BE2C (cell line): ENCODE data around the gene SLC8A1.
A peak's percentile ranks its signal among the peaks of the same experiment; 100 is the strongest.

Experiments
- DNase-seq: peaks from one replicate; pipeline ENCODE4 v3.0.0-alpha.2; 2020
- H3K27me3 ChIP-seq: fragments of 250-450 bp; sonication (Bioruptor Pico); 2 replicates; pipeline ENCODE4 v1.5.1; 2020; ENCODE audit warnings: mild to moderate bottlenecking
- H3K36me3 ChIP-seq: fragments of 250-450 bp; sonication (Bioruptor Pico); 2 replicates; pipeline ENCODE4 v1.5.1; 2020; ENCODE audit warnings: mild to moderate bottlenecking
- H3K4me1 ChIP-seq: fragments of 250-450 bp; sonication (Bioruptor Pico); 2 replicates; pipeline ENCODE4 v1.5.1; 2020
- H3K4me3 ChIP-seq: 2 replicates; pipeline ENCODE4 v1.5.1; 2011; ENCODE audit warnings: low read depth, low read length
- H3K9me3 ChIP-seq: fragments of 250-450 bp; sonication (Bioruptor Pico); 2 replicates; pipeline ENCODE4 v1.5.1; 2020
- TF ChIP-seq, protein P1 (sequence below): IDR thresholded peaks from 2 replicates; pipeline ENCODE4 v1.5.1; 2012; ENCODE audit warnings: mild to moderate bottlenecking, low read depth, low read length

SLC8A1 gene

DNA sequence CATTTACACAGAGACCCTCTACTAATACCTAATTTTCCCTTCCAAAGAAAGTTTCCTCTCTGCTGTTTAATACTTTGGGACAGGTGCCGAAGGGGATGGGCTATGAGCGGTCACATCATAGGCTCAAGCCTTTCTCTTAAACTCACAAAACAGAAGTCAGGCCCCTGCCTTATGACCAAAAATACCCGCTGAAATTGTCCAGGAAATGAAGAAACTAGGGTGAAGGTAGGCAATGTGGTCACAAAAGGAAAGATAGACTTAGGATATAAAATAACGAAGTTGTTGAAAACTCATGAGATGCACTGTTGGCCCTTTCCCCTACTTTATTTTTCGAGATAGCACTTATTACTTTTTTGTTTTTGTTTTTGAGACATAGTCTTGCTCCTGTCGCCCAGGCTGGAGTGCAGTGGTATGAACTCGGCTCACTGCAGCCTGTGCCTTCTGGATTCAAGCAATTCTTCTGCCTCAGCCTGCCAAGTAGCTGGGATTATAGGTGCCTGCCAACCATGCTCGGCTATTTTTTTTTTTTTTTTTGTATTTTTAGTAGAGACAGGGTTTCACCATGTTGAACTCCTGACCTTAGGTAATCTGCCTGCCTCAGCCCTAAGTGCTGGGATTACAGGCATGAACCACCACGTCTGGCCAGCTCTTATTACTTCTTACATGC, 16.3 kb downstream of the SLC8A1 start:
- Histone ChIP-seq H3K9me3 (no peaks in the 10 kb centered on the region), H3K36me3 (no peaks in the 10 kb centered on the region), H3K4me3 (no peak overlapping the region), H3K27me3 (no peaks in the 10 kb centered on the region), H3K4me1 (peaks cover 38% of the 10 kb centered on the region)
- TF ChIP-seq, protein P1, sequence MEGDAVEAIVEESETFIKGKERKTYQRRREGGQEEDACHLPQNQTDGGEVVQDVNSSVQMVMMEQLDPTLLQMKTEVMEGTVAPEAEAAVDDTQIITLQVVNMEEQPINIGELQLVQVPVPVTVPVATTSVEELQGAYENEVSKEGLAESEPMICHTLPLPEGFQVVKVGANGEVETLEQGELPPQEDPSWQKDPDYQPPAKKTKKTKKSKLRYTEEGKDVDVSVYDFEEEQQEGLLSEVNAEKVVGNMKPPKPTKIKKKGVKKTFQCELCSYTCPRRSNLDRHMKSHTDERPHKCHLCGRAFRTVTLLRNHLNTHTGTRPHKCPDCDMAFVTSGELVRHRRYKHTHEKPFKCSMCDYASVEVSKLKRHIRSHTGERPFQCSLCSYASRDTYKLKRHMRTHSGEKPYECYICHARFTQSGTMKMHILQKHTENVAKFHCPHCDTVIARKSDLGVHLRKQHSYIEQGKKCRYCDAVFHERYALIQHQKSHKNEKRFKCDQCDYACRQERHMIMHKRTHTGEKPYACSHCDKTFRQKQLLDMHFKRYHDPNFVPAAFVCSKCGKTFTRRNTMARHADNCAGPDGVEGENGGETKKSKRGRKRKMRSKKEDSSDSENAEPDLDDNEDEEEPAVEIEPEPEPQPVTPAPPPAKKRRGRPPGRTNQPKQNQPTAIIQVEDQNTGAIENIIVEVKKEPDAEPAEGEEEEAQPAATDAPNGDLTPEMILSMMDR, result no peak
- no peak for DNase-seq

DNA sequence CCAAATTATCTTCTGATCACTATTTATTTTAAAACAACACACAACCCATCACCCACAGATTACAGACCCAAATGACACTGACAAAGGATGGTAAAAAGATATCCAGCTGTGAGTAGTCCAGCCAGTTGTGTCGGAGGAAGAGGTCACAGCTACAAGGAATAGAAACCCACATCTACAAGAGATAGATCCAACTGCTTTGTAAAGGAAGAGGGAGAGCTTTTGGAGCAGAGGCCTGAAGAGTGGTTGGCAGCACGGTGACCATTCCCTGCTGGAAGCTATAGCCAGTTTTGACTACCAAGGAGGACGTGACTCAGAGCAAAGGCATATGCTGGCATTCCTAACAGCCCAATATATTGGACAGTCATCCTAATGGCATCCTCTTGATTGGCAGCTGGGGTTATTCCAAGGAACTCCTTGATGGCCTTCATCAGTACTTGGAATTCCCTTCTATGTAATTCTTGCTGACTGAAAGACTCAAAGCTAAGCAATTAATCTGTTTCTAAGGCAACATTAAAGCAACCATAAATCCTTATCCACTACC, 17.1 kb downstream of the SLC8A1 start:
- TF ChIP-seq, protein P1, result no peak
- no peak for DNase-seq
- Histone ChIP-seq H3K36me3 (peaks cover 2% of the 10 kb centered on the region), H3K4me3 (no peak overlapping the region), H3K27me3 (no peaks in the 10 kb centered on the region), H3K4me1 (peaks cover 46% of the 10 kb centered on the region), H3K9me3 (no peaks in the 10 kb centered on the region)

DNA sequence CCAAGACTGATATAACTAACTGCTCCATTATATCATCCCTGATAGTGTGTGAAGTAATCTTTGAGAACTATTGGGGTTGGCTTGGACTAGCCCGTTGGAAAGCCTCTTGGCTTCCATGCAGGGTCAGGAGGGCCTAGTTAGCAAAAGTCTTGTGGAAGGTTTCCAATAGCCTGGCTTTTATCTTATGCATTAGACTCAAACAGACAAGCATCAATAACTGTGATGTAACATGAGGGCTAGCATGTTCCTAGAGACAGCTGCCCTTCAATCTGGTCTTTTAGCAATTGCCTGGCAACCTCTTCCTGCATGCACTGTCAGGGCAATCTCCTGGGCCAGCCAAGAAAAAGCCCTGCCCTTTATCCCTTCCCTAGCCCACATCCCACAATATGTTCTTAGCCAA, 18.2 kb downstream of the SLC8A1 start:
- TF ChIP-seq, protein P1, result no peak
- DNase-seq, result peak; percentile 68
- H3K36me3 ChIP-seq, result peaks cover 9% of the 10 kb centered on the region
- H3K4me3 ChIP-seq, result no peak overlapping the region
- H3K9me3 ChIP-seq, result no peaks in the 10 kb centered on the region
- peaks cover 46% of the 10 kb centered on the region for H3K4me1 ChIP-seq
- no peaks in the 10 kb centered on the region for H3K27me3 ChIP-seq

DNA sequence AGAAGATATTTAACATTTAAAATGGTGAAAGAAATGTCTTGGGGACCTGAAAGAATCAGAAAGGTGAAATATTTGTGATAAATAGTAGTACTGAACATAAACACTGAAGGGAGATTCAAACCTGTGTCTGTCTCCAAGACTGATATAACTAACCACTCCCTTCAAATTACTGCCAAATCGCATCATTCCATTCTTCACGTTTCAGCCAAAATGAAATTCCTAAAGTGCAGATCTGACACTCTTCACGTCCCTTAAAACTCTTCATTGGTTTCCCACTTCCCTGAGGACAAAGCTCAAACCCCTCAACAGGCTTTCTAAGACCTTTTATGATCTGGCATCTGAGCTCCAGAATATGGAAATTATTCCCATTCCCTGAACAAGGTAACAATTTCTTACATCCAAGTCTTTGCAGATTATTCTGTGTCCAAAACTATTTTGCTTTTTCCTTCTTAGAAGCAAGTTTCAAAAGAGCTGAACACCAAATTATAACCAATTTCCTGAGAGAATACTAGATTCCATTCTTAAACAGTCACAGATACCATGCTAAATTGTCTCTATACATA, 18.9 kb downstream of the SLC8A1 start:
- no peak for DNase-seq
- Histone ChIP-seq H3K27me3 (no peaks in the 10 kb centered on the region), H3K4me1 (peaks cover 46% of the 10 kb centered on the region), H3K36me3 (peaks cover 9% of the 10 kb centered on the region), H3K9me3 (no peaks in the 10 kb centered on the region), H3K4me3 (no peak overlapping the region)
- TF ChIP-seq, protein P1, result no peak

DNA sequence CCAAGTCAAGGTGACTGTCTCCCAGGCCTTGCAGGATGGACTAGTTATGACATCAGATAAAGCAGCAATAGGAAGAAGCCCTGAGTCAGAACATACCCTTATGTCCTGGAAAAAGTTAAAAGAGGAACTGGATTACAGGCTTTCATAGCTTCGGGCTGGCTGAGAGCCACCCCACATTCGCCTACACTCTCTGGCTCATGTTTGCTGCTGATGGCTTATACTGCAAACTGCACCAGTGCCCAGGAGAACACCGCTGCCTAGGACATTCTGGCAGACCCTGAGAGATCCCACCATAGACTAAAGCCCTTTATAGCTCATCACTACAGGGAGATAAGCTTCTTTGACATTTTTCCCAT, 20.3 kb downstream of the SLC8A1 start:
- no peaks in the 10 kb centered on the region for H3K27me3 ChIP-seq
- no peak overlapping the region for H3K4me3 ChIP-seq
- peak; percentile 24 for DNase-seq
- TF ChIP-seq, protein P1, result no peak
- peaks cover 9% of the 10 kb centered on the region for H3K36me3 ChIP-seq
- H3K9me3 ChIP-seq, result no peaks in the 10 kb centered on the region
- H3K4me1 ChIP-seq, result peaks cover 46% of the 10 kb centered on the region

DNA sequence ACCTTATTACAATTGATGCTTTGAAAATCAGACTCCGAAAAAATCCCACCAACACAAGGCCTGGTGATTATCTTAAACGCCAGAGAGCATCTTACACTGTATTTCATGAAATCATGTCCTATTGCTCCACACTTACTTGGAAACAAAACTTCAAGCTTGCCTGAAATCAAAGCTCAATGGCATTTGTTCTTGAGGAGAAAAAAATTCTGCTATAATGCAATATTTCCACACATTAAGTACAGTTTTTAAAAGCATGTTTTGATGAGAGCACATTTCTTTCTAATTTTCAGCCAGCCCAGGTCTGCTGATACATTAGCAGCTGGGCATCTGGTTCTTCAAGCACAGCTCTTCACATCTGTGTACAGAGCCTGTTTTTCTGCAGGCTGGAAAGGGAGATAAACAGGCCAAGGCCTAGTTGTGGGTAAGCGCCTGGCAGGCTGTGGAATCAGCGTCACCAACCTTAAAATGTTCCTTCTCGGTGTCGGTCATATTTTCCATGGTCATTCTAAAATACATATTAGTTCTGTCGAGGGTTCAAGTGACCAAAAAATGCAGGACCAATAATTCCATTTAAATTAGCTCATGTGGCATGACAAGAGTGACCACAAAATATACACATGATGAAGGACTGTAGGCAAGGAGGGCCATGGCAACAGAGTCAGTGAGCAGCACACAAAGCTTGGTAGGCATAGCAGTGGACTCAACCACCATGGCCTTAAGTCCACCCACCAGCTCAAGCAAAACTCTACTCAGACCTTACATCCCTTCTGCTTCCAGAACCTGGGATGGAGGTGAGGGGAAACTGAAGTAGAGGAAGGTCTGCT, 20.9 kb downstream of the SLC8A1 start:
- no peaks in the 10 kb centered on the region for H3K9me3 ChIP-seq
- TF ChIP-seq, protein P1, result no peak
- peaks cover 9% of the 10 kb centered on the region for H3K36me3 ChIP-seq
- no peaks in the 10 kb centered on the region for H3K27me3 ChIP-seq
- DNase-seq, result peak; percentile 78
- peaks cover 46% of the 10 kb centered on the region for H3K4me1 ChIP-seq
- H3K4me3 ChIP-seq, result no peak overlapping the region
